WTC11 (cell line): Measurements from ENCODE around the gene NOL4L. TPM values are rescaled to one million over a fixed set of nuclear protein-coding genes. Genes with fewer than 3 reads are reported as not detected.
A peak's percentile ranks its signal among the peaks of the same experiment; 100 is the strongest.

Experiments used
- ATAC-seq: fragments of 200-7000 bp; cut with Tn5 transposase; 2 replicates; pipeline ENCODE4 v1.10.0; 2021; ENCODE audit warnings: mild to moderate bottlenecking, moderate library complexity
- CTCF ChIA-PET: fragments of 300-600 bp; sonication (Branson Sonifier 250); formaldehyde crosslinking; loops from one replicate; lab custom pipeline; 2021; ENCODE audit warnings: antibody characterized with exemption; lab: Charles Lee
- POLR2A ChIA-PET: fragments of 350-600 bp; sonication (Branson Sonifier 250); formaldehyde crosslinking; loops from one replicate; lab custom pipeline; 2021; ENCODE audit warnings: antibody characterized with exemption; lab: Charles Lee
- DNase-seq: peaks from one replicate; pipeline ENCODE4 v3.0.0; 2021; ENCODE audit warnings: low spot score
- H3K27ac Mint-ChIP-seq: 2 replicates; pipeline ENCODE4 v1.8.0; 2021; ENCODE audit warnings: mixed read lengths
- H3K27me3 Mint-ChIP-seq: 2 replicates; pipeline ENCODE4 v1.8.0; 2021; ENCODE audit warnings: low read depth, mild to moderate bottlenecking, moderate library complexity, mixed read lengths
- H3K36me3 Mint-ChIP-seq: 2 replicates; pipeline ENCODE4 v1.8.0; 2021; ENCODE audit warnings: mixed read lengths
- H3K4me1 Mint-ChIP-seq: 2 replicates; pipeline ENCODE4 v1.8.0; 2022; ENCODE audit warnings: mixed read lengths
- H3K4me3 Mint-ChIP-seq: 2 replicates; pipeline ENCODE4 v1.8.0; 2021; ENCODE audit warnings: mild to moderate bottlenecking, moderate library complexity, mixed read lengths
- H3K9me3 Mint-ChIP-seq: 2 replicates; pipeline ENCODE4 v1.8.0; 2021; ENCODE audit warnings: mixed read lengths
- ARID4B ChIP-seq: sonication (generic); formaldehyde crosslinking; IDR thresholded peaks from 2 replicates; pipeline ENCODE4 v1.8.0; 2023; ENCODE audit warnings: missing genetic modification reagents, mild to moderate bottlenecking, borderline replicate concordance
- CBFB ChIP-seq: sonication (generic); formaldehyde crosslinking; IDR thresholded peaks from 2 replicates; pipeline ENCODE4 v1.8.1; 2022; ENCODE audit warnings: mild to moderate bottlenecking, low read depth, missing genetic modification reagents
- CDX4 ChIP-seq: fragments of 250-450 bp; sonication (Bioruptor Pico); IDR thresholded peaks from 2 replicates; pipeline ENCODE4 v1.9.0; 2021; ENCODE audit warnings: moderate library complexity, mild to moderate bottlenecking, inconsistent platforms, borderline replicate concordance
- CREM ChIP-seq: sonication (generic); formaldehyde crosslinking; IDR thresholded peaks from 2 replicates; pipeline ENCODE4 v1.8.1; 2022; ENCODE audit warnings: mild to moderate bottlenecking, missing genetic modification reagents, moderate library complexity
- E2F4 ChIP-seq: sonication (generic); formaldehyde crosslinking; IDR thresholded peaks from 2 replicates; pipeline ENCODE4 v1.8.1; 2022; ENCODE audit warnings: low read depth, mild to moderate bottlenecking, moderate library complexity, missing genetic modification reagents, borderline replicate concordance
- ETV6 ChIP-seq: sonication (generic); formaldehyde crosslinking; IDR thresholded peaks from 2 replicates; pipeline ENCODE4 v1.8.1; 2022; ENCODE audit warnings: mild to moderate bottlenecking, missing genetic modification reagents
- FOXP4 ChIP-seq: sonication (generic); formaldehyde crosslinking; IDR thresholded peaks from 2 replicates; pipeline ENCODE4 v1.8.0; 2022; ENCODE audit warnings: mild to moderate bottlenecking, missing genetic modification reagents
- GABPB1 ChIP-seq: sonication (generic); formaldehyde crosslinking; IDR thresholded peaks from 2 replicates; pipeline ENCODE4 v1.8.1; 2023; ENCODE audit warnings: mild to moderate bottlenecking, missing genetic modification reagents
- HMGXB4 ChIP-seq: sonication (generic); formaldehyde crosslinking; IDR thresholded peaks from 2 replicates; pipeline ENCODE4 v1.8.1; 2023; ENCODE audit warnings: mild to moderate bottlenecking, moderate library complexity, missing genetic modification reagents
- KAT7 ChIP-seq: sonication (generic); formaldehyde crosslinking; IDR thresholded peaks from 2 replicates; pipeline ENCODE4 v1.8.1; 2023; ENCODE audit warnings: missing genetic modification reagents, mild to moderate bottlenecking, borderline replicate concordance
- MAX ChIP-seq: sonication (generic); formaldehyde crosslinking; IDR thresholded peaks from 2 replicates; pipeline ENCODE4 v1.8.0; 2022; ENCODE audit warnings: mild to moderate bottlenecking, missing genetic modification reagents
- NFATC4 ChIP-seq: fragments of 250-450 bp; sonication (Bioruptor Pico); IDR thresholded peaks from 2 replicates; pipeline ENCODE4 v1.9.0; 2021; ENCODE audit warnings: mild to moderate bottlenecking
- NR2C2 ChIP-seq: sonication (generic); formaldehyde crosslinking; IDR thresholded peaks from 2 replicates; pipeline ENCODE4 v1.8.0; 2022; ENCODE audit warnings: mild to moderate bottlenecking, missing genetic modification reagents
- PRRX2 ChIP-seq: fragments of 250-450 bp; sonication (Bioruptor Pico); IDR thresholded peaks from 2 replicates; pipeline ENCODE4 v1.8.0; 2021; ENCODE audit warnings: mild to moderate bottlenecking
- SP1 ChIP-seq: sonication (generic); formaldehyde crosslinking; conservative IDR thresholded peaks from 2 replicates; pipeline ENCODE4 v1.8.1; 2022; ENCODE audit warnings: missing genetic modification reagents
- TCF7 ChIP-seq: sonication (generic); formaldehyde crosslinking; IDR thresholded peaks from 2 replicates; pipeline ENCODE4 v1.8.0; 2022; ENCODE audit warnings: mild to moderate bottlenecking, low read depth, missing genetic modification reagents, moderate library complexity
- TEAD1 ChIP-seq: sonication (generic); formaldehyde crosslinking; IDR thresholded peaks from 2 replicates; pipeline ENCODE4 v1.8.0; 2022; ENCODE audit warnings: mild to moderate bottlenecking, missing genetic modification reagents
- USF2 ChIP-seq: sonication (generic); formaldehyde crosslinking; IDR thresholded peaks from 2 replicates; pipeline ENCODE4 v1.8.1; 2023; ENCODE audit warnings: mild to moderate bottlenecking, missing genetic modification reagents, moderate library complexity
- ZNF671 ChIP-seq: fragments of 250-450 bp; sonication (Bioruptor Pico); IDR thresholded peaks from 2 replicates; pipeline ENCODE4 v1.8.0; 2021; ENCODE audit warnings: mild to moderate bottlenecking
- ZSCAN18 ChIP-seq: fragments of 250-450 bp; sonication (Bioruptor Pico); IDR thresholded peaks from 2 replicates; pipeline ENCODE4 v2.1.2; 2022; ENCODE audit warnings: mild to moderate bottlenecking, moderate library complexity
- total RNA-seq: library from RNA; stranded (reverse); gene quantifications from 3 replicates; pipeline ENCODE4 v1.2.3, GENCODE V29; 2021

Gene NOL4L
- total RNA-seq, 1 experiment from 2014 or later, result 29.0 TPM

- TF ChIP-seq TCF7 (CRISPR knock-in tag) (no peak), SP1 (CRISPR knock-in tag) (0 out of 2 replicates have a peak, but pooled peaks have one; percentile 22), GABPB1 (CRISPR knock-in tag) (0 out of 2 replicates have a peak, but pooled peaks have one; percentile 45), NR2C2 (CRISPR knock-in tag) (no peak)
Measured at GRCh38 chr20:32483351-32484224, 101.5 kb downstream of the NOL4L start (continued).

GRCh38 chr20:32482442-32483261, 102.5 kb downstream of the NOL4L start:
- no peaks in the 10 kb centered on the region for H3K9me3 Mint-ChIP-seq
- ATAC-seq, result peak; percentile 8
- peaks cover 47% of the 10 kb centered on the region for H3K4me1 Mint-ChIP-seq
- ChIA-PET CTCF (interaction anchor here (0.9 to 1.3 kb wide), 4 partner anchors 9 to 170 kb away, joined by 3 read pairs; no protein-coding TSS in a partner anchor), POLR2A (interaction anchor here (0.6 to 1.4 kb wide), 2 partner anchors 86 to 124 kb away, joined by 4 to 5 read pairs; no protein-coding TSS in a partner anchor)
- peak; percentile 62 for DNase-seq
- no peaks in the 10 kb centered on the region for H3K36me3 Mint-ChIP-seq
- H3K4me3 Mint-ChIP-seq, result peak overlapping the region; percentile 85
- peaks cover 16% of the 10 kb centered on the region for H3K27me3 Mint-ChIP-seq
- no peak overlapping the region for H3K27ac Mint-ChIP-seq
- TF ChIP-seq E2F4, result no peak
- 0 out of 2 replicates have a peak, but pooled peaks have one; percentile 29 for TF ChIP-seq TEAD1 (CRISPR knock-in tag)
- no peak for TF ChIP-seq CBFB (CRISPR knock-in tag)
- peak; percentile 55; the same call in 1 of the 2 replicates for TF ChIP-seq KAT7
- no peak for TF ChIP-seq USF2 (CRISPR knock-in tag)
- no peak for TF ChIP-seq FOXP4
- no peak for TF ChIP-seq ETV6 (CRISPR knock-in tag)
- TF ChIP-seq ZSCAN18 (CRISPR knock-in tag), result no peak
- TF ChIP-seq CDX4 (CRISPR knock-in tag), result no peak
- TF ChIP-seq MAX (CRISPR knock-in tag), result peak; percentile 25; the same call in 1 of the 2 replicates
- no peak for TF ChIP-seq PRRX2 (CRISPR knock-in tag)
- TF ChIP-seq ARID4B (CRISPR knock-in tag), result peak; percentile 55; the same call in 1 of the 2 replicates
- no peak for TF ChIP-seq CREM (CRISPR knock-in tag)
- no peak for TF ChIP-seq ZNF671 (CRISPR knock-in tag)
- TF ChIP-seq HMGXB4 (CRISPR knock-in tag), result peak; percentile 55; the same call in 1 of the 2 replicates
- TF ChIP-seq NFATC4 (CRISPR knock-in tag), result no peak
